ENCODE results near the gene FGFR3. TPM values are rescaled to one million over a fixed set of nuclear protein-coding genes. Genes with fewer than 3 reads are reported as not detected.

Gene FGFR3
- total RNA-seq, 4 donors from 2014 or later: 56.2 to 209 (median 110) TPM

DNA sequence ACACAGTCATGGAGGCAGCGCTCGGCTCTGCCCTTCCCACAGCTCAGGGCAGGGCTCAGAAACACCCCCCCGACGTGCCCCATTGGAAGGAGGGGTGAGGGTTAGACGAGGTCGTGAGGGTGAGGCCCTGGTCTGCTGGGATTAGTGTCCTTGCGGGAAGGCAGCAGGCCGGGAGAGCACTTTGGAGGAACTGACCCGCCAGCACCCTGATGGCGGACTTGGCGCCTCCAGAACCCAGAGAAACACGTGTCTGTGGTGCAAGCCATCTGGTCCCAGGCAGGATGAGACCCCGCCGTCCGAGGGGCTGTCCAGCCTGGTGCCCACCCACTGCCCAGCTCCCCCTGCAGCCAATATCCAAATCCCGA is 45.5 kb upstream of the FGFR3 start:
- intact Hi-C loops (cut with DNase I; ENCODE audit: low total_unique reads): loop anchor here (5.0 kb wide), 2 partner anchors 65 to 150 kb away; no protein-coding TSS in a partner anchor
- no peaks in the 10 kb centered on the region for H3K36me3 ChIP-seq
- no peak overlapping the region for H3K4me3 ChIP-seq
- no peak for DNase-seq
- peaks cover 0 to 16% (median 8%) of the 10 kb centered on the region in 4 donors for H3K4me1 ChIP-seq
- H3K9me3 ChIP-seq: no peaks in the 10 kb centered on the region
- in situ Hi-C loops (cut with MboI; ENCODE audit: low pct_ligation_motif_present in 1 of 4, low pct_unique_long_range_greater_than_20kb in 1 of 4, low sequenced_read_pairs in 3 of 4): loop anchor here in 1 of 4 donors (10.0 kb wide), 2 partner anchors 67 to 157 kb away; no protein-coding TSS in a partner anchor
- 76% methylated on average over 10 of the region's 16 CpGs; no CpG with 5 or more reads in 1 of the 2 donors for WGBS, 2 donors (ENCODE audit: low coverage in 1 of 2)
- TF ChIP-seq POLR2A (IDR thresholded peaks at IDR 0.05) (no peak), EP300 (IDR thresholded peaks at IDR 0.05; ENCODE audit: low read depth) (no peak), POLR2AphosphoS5 (IDR thresholded peaks at IDR 0.05) (no peak)
- TF ChIP-seq, protein P1, sequence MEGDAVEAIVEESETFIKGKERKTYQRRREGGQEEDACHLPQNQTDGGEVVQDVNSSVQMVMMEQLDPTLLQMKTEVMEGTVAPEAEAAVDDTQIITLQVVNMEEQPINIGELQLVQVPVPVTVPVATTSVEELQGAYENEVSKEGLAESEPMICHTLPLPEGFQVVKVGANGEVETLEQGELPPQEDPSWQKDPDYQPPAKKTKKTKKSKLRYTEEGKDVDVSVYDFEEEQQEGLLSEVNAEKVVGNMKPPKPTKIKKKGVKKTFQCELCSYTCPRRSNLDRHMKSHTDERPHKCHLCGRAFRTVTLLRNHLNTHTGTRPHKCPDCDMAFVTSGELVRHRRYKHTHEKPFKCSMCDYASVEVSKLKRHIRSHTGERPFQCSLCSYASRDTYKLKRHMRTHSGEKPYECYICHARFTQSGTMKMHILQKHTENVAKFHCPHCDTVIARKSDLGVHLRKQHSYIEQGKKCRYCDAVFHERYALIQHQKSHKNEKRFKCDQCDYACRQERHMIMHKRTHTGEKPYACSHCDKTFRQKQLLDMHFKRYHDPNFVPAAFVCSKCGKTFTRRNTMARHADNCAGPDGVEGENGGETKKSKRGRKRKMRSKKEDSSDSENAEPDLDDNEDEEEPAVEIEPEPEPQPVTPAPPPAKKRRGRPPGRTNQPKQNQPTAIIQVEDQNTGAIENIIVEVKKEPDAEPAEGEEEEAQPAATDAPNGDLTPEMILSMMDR (IDR thresholded peaks at IDR 0.05): no peak
- no peak overlapping the region for H3K27ac ChIP-seq
- peaks cover 5% of the 10 kb centered on the region for H3K27me3 ChIP-seq

DNA sequence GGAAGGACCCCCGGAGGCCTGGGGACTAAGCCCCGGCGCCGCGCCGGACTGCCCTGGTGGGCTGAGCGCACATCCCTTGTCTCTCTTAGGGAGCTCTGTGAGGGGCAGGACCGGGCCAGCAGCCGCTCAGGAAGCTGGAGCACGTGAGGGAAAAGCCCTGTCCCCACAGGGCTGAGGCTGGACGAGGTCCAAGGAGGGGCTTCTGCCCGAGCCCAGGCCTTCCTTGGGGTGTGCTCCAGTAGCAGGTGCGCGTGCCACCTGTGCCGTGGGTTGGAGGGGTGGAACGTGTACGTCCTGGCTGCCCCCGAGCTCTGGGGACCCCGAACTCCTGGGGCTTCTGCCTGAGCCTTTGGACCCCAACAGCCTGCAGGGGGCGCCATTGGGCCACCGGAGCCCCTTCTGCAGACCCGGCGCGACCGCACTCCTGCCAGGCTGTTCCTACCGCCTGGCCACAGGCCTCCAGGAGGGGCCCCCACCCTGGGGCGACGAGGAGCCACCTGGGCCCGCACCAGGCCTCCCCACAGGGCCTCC is 44.6 kb upstream of the FGFR3 start:
- intact Hi-C loops (cut with DNase I; ENCODE audit: low total_unique reads): loop anchor here (5.0 kb wide), 2 partner anchors 64 to 149 kb away; no protein-coding TSS in a partner anchor
- TF ChIP-seq, protein P1 (IDR thresholded peaks at IDR 0.05): peak; percentile 70 to 84 (median 79)
- no peak for TF ChIP-seq POLR2A (IDR thresholded peaks at IDR 0.05)
- H3K36me3 ChIP-seq: no peaks in the 10 kb centered on the region
- peaks cover 0 to 22% (median 12%) of the 10 kb centered on the region in 4 donors for H3K4me1 ChIP-seq
- in situ Hi-C loops (cut with MboI; ENCODE audit: low pct_ligation_motif_present in 1 of 4, low pct_unique_long_range_greater_than_20kb in 1 of 4, low sequenced_read_pairs in 3 of 4): loop anchor here in 1 of 4 donors (10.0 kb wide), 2 partner anchors 66 to 156 kb away; no protein-coding TSS in a partner anchor
- no peak overlapping the region for H3K4me3 ChIP-seq
- peak; percentile 81 for DNase-seq
- H3K9me3 ChIP-seq: no peaks in the 10 kb centered on the region
- H3K27ac ChIP-seq: no peak overlapping the region
- 5% methylated on average over 27 of the region's 29 CpGs; no CpG with 5 or more reads in 1 of the 2 donors for WGBS, 2 donors (ENCODE audit: low coverage in 1 of 2)
- peaks cover 5% of the 10 kb centered on the region for H3K27me3 ChIP-seq

DNA sequence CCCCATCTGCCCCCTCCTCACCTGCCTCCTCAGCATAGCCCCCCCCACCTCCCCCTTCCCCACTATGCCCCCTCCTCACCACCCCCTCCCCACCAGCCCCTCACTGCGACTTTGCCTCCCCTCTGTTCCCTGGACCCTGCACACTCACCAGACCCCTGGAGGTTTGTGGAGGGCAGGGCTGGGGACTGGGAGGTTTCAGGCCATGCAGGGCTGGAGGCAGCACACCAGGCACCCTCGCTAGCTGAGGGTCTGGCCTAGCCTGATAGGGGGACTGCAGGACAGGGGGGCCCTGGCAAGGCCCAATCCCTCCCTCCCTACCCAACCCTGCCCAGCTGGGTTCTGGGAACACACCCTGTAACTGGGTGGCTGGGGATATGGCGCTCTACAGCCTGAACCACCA is 43.7 kb upstream of the FGFR3 start:
- WGBS, 2 donors (ENCODE audit: low coverage in 1 of 2): 70% methylated on average over 2 of the region's 3 CpGs; no CpG with 5 or more reads in 1 of the 2 donors
- intact Hi-C loops (cut with DNase I; ENCODE audit: low total_unique reads) (loop anchor here (5.0 kb wide), 2 partner anchors 63 to 148 kb away; no protein-coding TSS in a partner anchor), in situ Hi-C loops (cut with MboI; ENCODE audit: low pct_ligation_motif_present in 1 of 4, low pct_unique_long_range_greater_than_20kb in 1 of 4, low sequenced_read_pairs in 3 of 4) (loop anchor here in 1 of 4 donors (10.0 kb wide), 2 partner anchors 65 to 155 kb away; no protein-coding TSS in a partner anchor)
- Histone ChIP-seq H3K4me3 (no peak overlapping the region), H3K27ac (no peak overlapping the region), H3K36me3 (no peaks in the 10 kb centered on the region), H3K27me3 (peaks cover 5% of the 10 kb centered on the region), H3K4me1 (peaks cover 0 to 22% (median 12%) of the 10 kb centered on the region in 4 donors), H3K9me3 (no peaks in the 10 kb centered on the region)
- no peak for DNase-seq
- TF ChIP-seq EP300 (IDR thresholded peaks at IDR 0.05; ENCODE audit: low read depth): no peak
- TF ChIP-seq, protein P1 (IDR thresholded peaks at IDR 0.05): no peak
- TF ChIP-seq POLR2AphosphoS5 (IDR thresholded peaks at IDR 0.05): no peak
- TF ChIP-seq POLR2A (IDR thresholded peaks at IDR 0.05): no peak

DNA sequence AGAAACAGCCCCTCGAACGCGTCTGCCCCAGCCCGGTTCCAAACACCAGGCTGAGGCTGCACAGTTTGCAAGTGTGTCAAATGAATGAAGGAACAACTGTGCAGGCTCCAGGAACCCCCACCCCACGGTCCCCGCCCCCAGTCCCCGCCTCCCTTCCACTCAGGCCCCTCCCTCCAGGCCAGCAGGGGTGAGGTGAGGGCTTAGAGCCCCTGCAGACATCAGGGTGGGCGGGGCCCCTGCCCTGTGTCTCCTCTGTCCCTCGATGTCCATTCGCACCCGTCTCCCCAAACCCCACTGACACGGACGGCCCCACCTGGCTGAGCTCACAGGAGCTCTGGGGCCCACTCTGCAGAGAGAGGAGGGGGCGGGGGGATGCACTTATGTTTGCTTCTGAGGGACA is 43.3 kb upstream of the FGFR3 start:
- Histone ChIP-seq H3K9me3 (no peaks in the 10 kb centered on the region), H3K27me3 (peaks cover 5% of the 10 kb centered on the region), H3K4me1 (peaks cover 0 to 22% (median 12%) of the 10 kb centered on the region in 4 donors), H3K36me3 (no peaks in the 10 kb centered on the region), H3K4me3 (no peak overlapping the region), H3K27ac (no peak overlapping the region)
- TF ChIP-seq POLR2AphosphoS5 (IDR thresholded peaks at IDR 0.05): no peak
- TF ChIP-seq, protein P1 (IDR thresholded peaks at IDR 0.05): no peak
- no peak for TF ChIP-seq EP300 (IDR thresholded peaks at IDR 0.05; ENCODE audit: low read depth)
- WGBS, 2 donors (ENCODE audit: low coverage in 1 of 2): 78% methylated on average over 11 of the region's 14 CpGs; no CpG with 5 or more reads in 1 of the 2 donors
- intact Hi-C loops (cut with DNase I; ENCODE audit: low total_unique reads) (loop anchor here (5.0 kb wide), 2 partner anchors 62 to 147 kb away; no protein-coding TSS in a partner anchor), in situ Hi-C loops (cut with MboI; ENCODE audit: low pct_ligation_motif_present in 1 of 4, low pct_unique_long_range_greater_than_20kb in 1 of 4, low sequenced_read_pairs in 3 of 4) (loop anchor here in 2 of 4 donors (10.0 kb wide), 2 partner anchors 65 to 155 kb away; no protein-coding TSS in a partner anchor)
- no peak for DNase-seq
